Effector CD4-positive, alpha-beta T cell (primary cell): ENCODE data around the gene AGBL1.

Experiments used
- DNase-seq: peaks from one replicate; pipeline ENCODE4 v3.0.0-alpha.2; 2020

Gene AGBL1

GRCh38 chr15:86903642-86904421, 824.2 kb downstream of the AGBL1 start:
- no peak for DNase-seq

- DNase-seq = no peak
Observed at GRCh38 chr15:86905625-86906256, 826.1 kb downstream of the AGBL1 start.

GRCh38 chr15:86906376-86906775, 826.7 kb downstream of the AGBL1 start:
- DNase-seq = no peak

- DNase-seq = no peak
Observed at GRCh38 chr15:86911022-86911421, 831.4 kb downstream of the AGBL1 start.

- DNase-seq = no peak
Observed at GRCh38 chr15:86912661-86913060, 833.0 kb downstream of the AGBL1 start.

- DNase-seq = no peak
Observed at GRCh38 chr15:86915811-86916331, 836.2 kb downstream of the AGBL1 start.

- no peak for DNase-seq
Observed at GRCh38 chr15:86916671-86917360, 837.1 kb downstream of the AGBL1 start.

- DNase-seq = no peak
Observed at GRCh38 chr15:86917361-86917671, 837.6 kb downstream of the AGBL1 start.

- DNase-seq = no peak
Observed at GRCh38 chr15:86919581-86919980, 839.9 kb downstream of the AGBL1 start.

- no peak for DNase-seq
Observed at GRCh38 chr15:86929461-86929860, 849.8 kb downstream of the AGBL1 start.

- DNase-seq = no peak
Observed at GRCh38 chr15:86932456-86932855, 852.8 kb downstream of the AGBL1 start.

GRCh38 chr15:86935841-86936240, 856.2 kb downstream of the AGBL1 start:
- DNase-seq = no peak

GRCh38 chr15:86942285-86942684, 862.6 kb downstream of the AGBL1 start:
- no peak for DNase-seq

GRCh38 chr15:86948719-86949118, 869.0 kb downstream of the AGBL1 start:
- DNase-seq = no peak

GRCh38 chr15:86959254-86959653, 879.6 kb downstream of the AGBL1 start:
- no peak for DNase-seq

- no peak for DNase-seq
Observed at GRCh38 chr15:86961669-86962068, 882.0 kb downstream of the AGBL1 start.

- no peak for DNase-seq
Observed at GRCh38 chr15:86964271-86964670, 884.6 kb downstream of the AGBL1 start.

- no peak for DNase-seq
Observed at GRCh38 chr15:86968244-86968643, 888.6 kb downstream of the AGBL1 start.

GRCh38 chr15:86969364-86969763, 889.7 kb downstream of the AGBL1 start:
- no peak for DNase-seq

- no peak for DNase-seq
Observed at GRCh38 chr15:86973284-86973844, 893.7 kb downstream of the AGBL1 start.

GRCh38 chr15:86988033-86988432, 908.4 kb downstream of the AGBL1 start:
- no peak for DNase-seq

GRCh38 chr15:87021751-87022150, 942.1 kb downstream of the AGBL1 start:
- no peak for DNase-seq

GRCh38 chr15:87031540-87032230, 952.0 kb downstream of the AGBL1 start:
- no peak for DNase-seq
